GM21515 (cell line): ENCODE data around the gene SGIP1.

Experiments used
- ATAC-seq: cut with Tn5 transposase; IDR thresholded peaks from one replicate; pipeline ENCODE4 v1.9.1; 2021; ENCODE audit not compliant: unreplicated experiment

The SGIP1 gene

GRCh38 chr1:66599899-66600737, 66.2 kb downstream of the SGIP1 start:
- ATAC-seq: no peak

GRCh38 chr1:66605419-66605997, 71.6 kb downstream of the SGIP1 start:
- ATAC-seq: no peak

GRCh38 chr1:66606362-66607065, 72.6 kb downstream of the SGIP1 start:
- no peak for ATAC-seq

GRCh38 chr1:66607458-66607857, 73.5 kb downstream of the SGIP1 start:
- ATAC-seq: no peak

- ATAC-seq: no peak
Measured at GRCh38 chr1:66613187-66613586, 79.2 kb downstream of the SGIP1 start.

- ATAC-seq: no peak
Measured at GRCh38 chr1:66617362-66618184, 83.6 kb downstream of the SGIP1 start.

- ATAC-seq: no peak
Measured at GRCh38 chr1:66618390-66618789, 84.4 kb downstream of the SGIP1 start.

GRCh38 chr1:66623812-66624211, 89.9 kb downstream of the SGIP1 start:
- no peak for ATAC-seq

- ATAC-seq: no peak
Measured at GRCh38 chr1:66624412-66625060, 90.6 kb downstream of the SGIP1 start.

- ATAC-seq: no peak
Measured at GRCh38 chr1:66626261-66626660, 92.3 kb downstream of the SGIP1 start.

- no peak for ATAC-seq
Measured at GRCh38 chr1:66628926-66629325, 95.0 kb downstream of the SGIP1 start.

GRCh38 chr1:66633159-66633558, 99.2 kb downstream of the SGIP1 start:
- no peak for ATAC-seq

GRCh38 chr1:66637146-66637545, 103.2 kb downstream of the SGIP1 start:
- no peak for ATAC-seq

GRCh38 chr1:66641891-66642473, 108.0 kb downstream of the SGIP1 start:
- no peak for ATAC-seq

GRCh38 chr1:66642992-66643391, 109.0 kb downstream of the SGIP1 start:
- no peak for ATAC-seq

- no peak for ATAC-seq
Measured at GRCh38 chr1:66644331-66644730, 110.4 kb downstream of the SGIP1 start.

GRCh38 chr1:66648901-66649595, 115.1 kb downstream of the SGIP1 start:
- peak; percentile 87 for ATAC-seq

GRCh38 chr1:66652556-66652955, 118.6 kb downstream of the SGIP1 start:
- ATAC-seq: no peak

- no peak for ATAC-seq
Measured at GRCh38 chr1:66654643-66655042, 120.7 kb downstream of the SGIP1 start.

- no peak for ATAC-seq
Measured at GRCh38 chr1:66671455-66671854, 137.5 kb downstream of the SGIP1 start.
